OCI-LY7 (cell line): Measurements from ENCODE around the gene GATAD2B. TPM values are rescaled to one million over a fixed set of nuclear protein-coding genes. Genes with fewer than 3 reads are reported as not detected.

ENCODE experiments used
- BruUV-seq: library from RNA; stranded (reverse); fragments of 400-500 nt; replicated peaks from 2 replicates; lab custom pipeline; 2021; lab: Mats Ljungman, UMichigan
- CTCF ChIA-PET: fragments of 300-600 bp; sonication (Branson Sonifier 250); formaldehyde crosslinking; loops from one replicate; lab custom pipeline; 2022; ENCODE audit warnings: antibody characterized with exemption; ENCODE audit not compliant: unreplicated experiment; lab: Charles Lee
- POLR2A ChIA-PET: fragments of 300-600 bp; sonication (Branson Sonifier 250); formaldehyde crosslinking; loops from one replicate; lab custom pipeline; 2022; ENCODE audit warnings: antibody characterized with exemption; lab: Charles Lee
- DNase-seq: peaks from one replicate; pipeline ENCODE4 v3.0.0-alpha.2; 2015; ENCODE audit warnings: low spot score
- H2AFZ ChIP-seq: fragments of 200-600 bp; sonication (generic), shearing (Covaris generic); 2 replicates; pipeline ENCODE4 v1.6.1; 2014; ENCODE audit warnings: mild to moderate bottlenecking, antibody characterized with exemption, low read length, moderate library complexity
- H3K27ac ChIP-seq: fragments of 200-600 bp; sonication (generic); 2 replicates; pipeline ENCODE4 v1.5.1; 2014; ENCODE audit warnings: mixed run types, low read depth, mild to moderate bottlenecking, moderate library complexity, low read length, inconsistent platforms; ENCODE audit not compliant: poor library complexity, severe bottlenecking
- H3K36me3 ChIP-seq: fragments of 200-600 bp; sonication (generic); 2 replicates; pipeline ENCODE4 v1.6.1; 2014; ENCODE audit warnings: mild to moderate bottlenecking, antibody characterized with exemption, low read length, moderate library complexity, mixed read lengths; ENCODE audit not compliant: insufficient read depth
- H3K4me1 ChIP-seq: fragments of 200-600 bp; sonication (generic); 2 replicates; pipeline ENCODE4 v1.5.1; 2014; ENCODE audit warnings: mild to moderate bottlenecking, low read length; ENCODE audit not compliant: insufficient read depth, poor library complexity, severe bottlenecking
- H3K4me2 ChIP-seq: fragments of 200-600 bp; sonication (generic); 2 replicates; pipeline ENCODE4 v1.6.1; 2014; ENCODE audit warnings: mild to moderate bottlenecking, low read length
- H3K4me3 ChIP-seq: fragments of 200-600 bp; sonication (generic); 2 replicates; pipeline ENCODE4 v1.5.1; 2014; ENCODE audit warnings: mild to moderate bottlenecking, low read depth, low read length; ENCODE audit not compliant: poor library complexity, severe bottlenecking
- H3K79me2 ChIP-seq: fragments of 200-600 bp; sonication (generic); 2 replicates; pipeline ENCODE4 v1.6.1; 2016; ENCODE audit warnings: low read depth, mild to moderate bottlenecking, low read length, moderate library complexity, mixed read lengths; ENCODE audit not compliant: insufficient read depth
- H3K9me2 ChIP-seq: fragments of 200-600 bp; sonication (generic); 2 replicates; pipeline ENCODE4 v1.6.1; 2016; ENCODE audit warnings: mild to moderate bottlenecking, low read length, mixed read lengths; ENCODE audit not compliant: insufficient read depth
- H3K9me3 ChIP-seq: fragments of 200-600 bp; sonication (generic); 2 replicates; pipeline ENCODE4 v1.6.1; 2014; ENCODE audit warnings: mild to moderate bottlenecking, mixed run types, low read length, mixed read lengths
- H4K20me1 ChIP-seq: fragments of 200-600 bp; sonication (generic); 2 replicates; pipeline ENCODE4 v1.6.1; 2014; ENCODE audit warnings: mild to moderate bottlenecking, antibody characterized with exemption, low read length, moderate library complexity, mixed read lengths; ENCODE audit not compliant: insufficient read depth
- EZH2phosphoT487 ChIP-seq: fragments of 200-600 bp; sonication (generic); IDR thresholded peaks from 2 replicates; pipeline ENCODE4 v1.6.1; 2018; ENCODE audit warnings: low read depth, borderline replicate concordance, mild to moderate bottlenecking, mixed run types, antibody characterized with exemption, low read length, moderate library complexity, mixed read lengths
- intact Hi-C: fragments of 100-400 bp; cut with micrococcal nuclease; formaldehyde crosslinking; loops from one replicate; pipeline ENCODE4 v1.10.0; 2022; ENCODE audit not compliant: unreplicated experiment
- total RNA-seq, 2 experiments: library from RNA; depleted of rRNA in 1 of 2; stranded (reverse); fragments of >200 nt in 1 of 2; shearing (Covaris generic) in 1 of 2; gene quantifications; 2 replicates each; pipeline ENCODE4 v1.2.3, GENCODE V29; 2014 to 2022
- TF ChIP-seq, protein P1 (sequence below): fragments of 200-600 bp; sonication (generic); conservative IDR thresholded peaks from 2 replicates; pipeline ENCODE4 v1.5.1; 2014; ENCODE audit warnings: mild to moderate bottlenecking, antibody characterized with exemption, low read length, moderate library complexity, mixed read lengths

Gene GATAD2B
- total RNA-seq, 2 experiments from 2014 or later, result 11.2 to 65.2 TPM

DNA sequence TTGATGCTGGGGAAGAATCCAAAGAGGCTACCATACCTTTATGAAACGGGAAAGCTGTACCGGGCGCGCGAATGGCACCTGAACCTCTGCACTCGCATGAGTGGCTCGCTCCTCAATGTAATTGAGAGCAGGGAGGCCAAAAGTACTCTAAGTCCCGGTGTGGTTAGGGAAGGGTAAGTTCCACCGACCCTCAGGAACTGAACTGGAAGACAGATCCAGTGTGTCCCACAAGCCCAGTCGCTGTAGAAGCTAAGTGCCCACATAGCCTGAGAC is 1.0 kb downstream of the GATAD2B start:
- Histone ChIP-seq H3K4me3 (peak overlapping the region; percentile 97), H3K9me2 (no peaks in the 10 kb centered on the region), H3K36me3 (peaks cover 35% of the 10 kb centered on the region), H3K4me2 (peak overlapping the region; percentile 95), H3K9me3 (no peaks in the 10 kb centered on the region), H2AFZ (peak overlapping the region; percentile 20; the same call in 1 of the 2 replicates), H3K4me1 (peaks cover 28% of the 10 kb centered on the region), H3K79me2 (peaks cover 55% of the 10 kb centered on the region), H4K20me1 (peaks cover 25% of the 10 kb centered on the region; the same call in 1 of the 2 replicates), H3K27ac (peak overlapping the region; percentile 90)
- POLR2A ChIA-PET, result interaction anchor here (0.6 to 4.1 kb wide), 11 partner anchors 9 to 168 kb away, joined by 3 to 32 read pairs (median 3); partner anchors contain the start of genes DENND4B, JTB and SLC39A1
- TSS peak; percentile 53 for BruUV-seq
- intact Hi-C loops, result loop anchor here (2.0 to 5.0 kb wide), 5 partner anchors 55 to 125 kb away; partner anchors contain the start of genes JTB and RAB13
- DNase-seq, result peak; percentile 32
- TF ChIP-seq EZH2phosphoT487, result no peak
- TF ChIP-seq, protein P1, sequence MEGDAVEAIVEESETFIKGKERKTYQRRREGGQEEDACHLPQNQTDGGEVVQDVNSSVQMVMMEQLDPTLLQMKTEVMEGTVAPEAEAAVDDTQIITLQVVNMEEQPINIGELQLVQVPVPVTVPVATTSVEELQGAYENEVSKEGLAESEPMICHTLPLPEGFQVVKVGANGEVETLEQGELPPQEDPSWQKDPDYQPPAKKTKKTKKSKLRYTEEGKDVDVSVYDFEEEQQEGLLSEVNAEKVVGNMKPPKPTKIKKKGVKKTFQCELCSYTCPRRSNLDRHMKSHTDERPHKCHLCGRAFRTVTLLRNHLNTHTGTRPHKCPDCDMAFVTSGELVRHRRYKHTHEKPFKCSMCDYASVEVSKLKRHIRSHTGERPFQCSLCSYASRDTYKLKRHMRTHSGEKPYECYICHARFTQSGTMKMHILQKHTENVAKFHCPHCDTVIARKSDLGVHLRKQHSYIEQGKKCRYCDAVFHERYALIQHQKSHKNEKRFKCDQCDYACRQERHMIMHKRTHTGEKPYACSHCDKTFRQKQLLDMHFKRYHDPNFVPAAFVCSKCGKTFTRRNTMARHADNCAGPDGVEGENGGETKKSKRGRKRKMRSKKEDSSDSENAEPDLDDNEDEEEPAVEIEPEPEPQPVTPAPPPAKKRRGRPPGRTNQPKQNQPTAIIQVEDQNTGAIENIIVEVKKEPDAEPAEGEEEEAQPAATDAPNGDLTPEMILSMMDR, result no peak
- CTCF ChIA-PET, result interaction anchor here (0.9 kb wide), 1 partner anchor 65 kb away, joined by 5 read pairs; no protein-coding TSS in a partner anchor

DNA sequence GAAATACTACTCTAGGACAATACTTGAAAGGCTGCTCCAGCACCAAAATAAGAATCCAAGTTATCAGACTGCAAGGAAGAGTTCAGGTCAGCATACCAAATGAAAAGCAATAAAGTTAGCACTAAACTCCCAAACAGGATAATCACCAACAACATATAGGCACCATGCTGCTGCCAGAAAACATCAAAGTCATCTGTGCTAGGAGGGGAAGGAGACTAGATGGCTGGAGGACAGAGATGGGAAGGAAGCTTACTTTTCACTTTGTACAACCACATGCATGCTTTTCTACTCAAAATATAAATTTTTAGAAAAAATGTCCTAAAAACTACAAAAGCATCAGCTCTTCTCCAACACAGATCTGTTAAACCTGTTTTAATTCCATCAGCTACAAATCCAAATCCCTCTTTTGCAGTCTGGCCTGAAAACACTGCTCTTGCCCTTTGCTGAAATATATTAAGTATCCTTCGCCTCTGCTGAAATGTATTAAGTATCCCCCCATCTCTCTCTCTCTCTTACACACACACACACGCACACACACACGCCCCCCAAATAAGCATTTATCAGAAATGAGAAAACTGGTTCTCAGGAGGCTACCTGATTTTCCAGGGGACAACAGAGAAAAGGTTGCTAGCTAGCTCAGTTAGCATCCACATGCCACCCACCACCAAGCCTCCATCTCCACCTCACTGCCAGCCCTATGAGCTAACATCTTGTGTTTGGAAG is 1.5 kb downstream of the GATAD2B start:
- CTCF ChIA-PET, result interaction anchor here (0.9 kb wide), 1 partner anchor 66 kb away, joined by 5 read pairs; no protein-coding TSS in a partner anchor
- Histone ChIP-seq H3K9me2 (no peaks in the 10 kb centered on the region), H4K20me1 (peaks cover 25% of the 10 kb centered on the region; the same call in 1 of the 2 replicates), H3K9me3 (no peaks in the 10 kb centered on the region), H3K4me2 (peak overlapping the region; percentile 95), H3K4me1 (peaks cover 28% of the 10 kb centered on the region), H3K36me3 (peaks cover 37% of the 10 kb centered on the region), H3K79me2 (peaks cover 60% of the 10 kb centered on the region), H3K4me3 (peak overlapping the region; percentile 97), H2AFZ (no peak overlapping the region), H3K27ac (peak overlapping the region; percentile 90)
- no TSS peak for BruUV-seq
- no peak for TF ChIP-seq EZH2phosphoT487
- TF ChIP-seq, protein P1, result no peak
- DNase-seq, result no peak
- POLR2A ChIA-PET, result interaction anchor here (0.6 to 4.1 kb wide), 12 partner anchors 9 to 168 kb away, joined by 3 to 32 read pairs (median 4); partner anchors contain the start of genes CREB3L4, DENND4B, JTB and SLC39A1
- intact Hi-C loops, result loop anchor here (2.0 to 5.0 kb wide), 3 partner anchors 66 to 116 kb away; partner anchors contain the start of gene RAB13
